GM12864 (cell line): ENCODE results near the gene OR5AP2.
"Not testable (repeated sequence)": the region's sequence is repeated elsewhere in the genome, so short reads cannot be mapped to it uniquely, and the experiment has no call there.

Experiments
- DNase-seq: peaks from one replicate; pipeline ENCODE4 v3.0.0-alpha.2; 2011; ENCODE audit warnings: low read depth
- H3K4me3 ChIP-seq: 2 replicates; pipeline ENCODE4 v1.5.1; 2011; ENCODE audit warnings: mild to moderate bottlenecking, low read depth, low read length, control low read depth
- CTCF ChIP-seq: IDR thresholded peaks from 2 replicates; pipeline ENCODE4 v1.5.1; 2011; ENCODE audit warnings: low read depth, mild to moderate bottlenecking, moderate library complexity, low read length, control low read depth, inconsistent platforms; ENCODE audit errors: missing control alignments

Gene OR5AP2

GRCh38 chr11:56642339-56642738 lies at the start of gene OR5AP2:
Gene OR5AP2, minus strand, starts transcription at chr11:56642439. Its CDS starts 0 bp downstream, at chr11:56642439.
- no peak for DNase-seq
- no peak for TF ChIP-seq CTCF
- no peak within 1 kb of the TSS for H3K4me3 ChIP-seq

- H3K4me3 ChIP-seq, DNase-seq: not testable (repeated sequence)
Measured at GRCh38 chr11:56691179-56691578, 48.9 kb upstream of the OR5AP2 start.

GRCh38 chr11:56688554-56689100 lies 46.4 kb upstream of the OR5AP2 start:
- H3K4me3 ChIP-seq, result no peak overlapping the region
- no peak for TF ChIP-seq CTCF
- DNase-seq, result no peak

- no peak for TF ChIP-seq CTCF
- no peak for DNase-seq
- H3K4me3 ChIP-seq, result no peak overlapping the region
Measured at GRCh38 chr11:56670984-56671383, 28.7 kb upstream of the OR5AP2 start.

- no peak within 1 kb of the TSS for H3K4me3 ChIP-seq
- DNase-seq, result no peak
- no peak for TF ChIP-seq CTCF
Measured at GRCh38 chr11:56663386-56663785, 21.1 kb upstream of the OR5AP2 start, which contains the start of gene OR5AR1. Gene OR5AR1, plus strand, starts transcription at chr11:56663686. Its CDS starts 0 bp downstream, at chr11:56663686.

- TF ChIP-seq CTCF, result no peak
- no peak overlapping the region for H3K4me3 ChIP-seq
- DNase-seq, result no peak
Measured at GRCh38 chr11:56659755-56660154, 17.5 kb upstream of the OR5AP2 start.

- TF ChIP-seq CTCF, result no peak
- H3K4me3 ChIP-seq, result no peak overlapping the region
- DNase-seq, result no peak
Measured at GRCh38 chr11:56637500-56637899, 4.7 kb downstream of the OR5AP2 start.
